ENCODE data around the gene CCDC27.

DNA sequence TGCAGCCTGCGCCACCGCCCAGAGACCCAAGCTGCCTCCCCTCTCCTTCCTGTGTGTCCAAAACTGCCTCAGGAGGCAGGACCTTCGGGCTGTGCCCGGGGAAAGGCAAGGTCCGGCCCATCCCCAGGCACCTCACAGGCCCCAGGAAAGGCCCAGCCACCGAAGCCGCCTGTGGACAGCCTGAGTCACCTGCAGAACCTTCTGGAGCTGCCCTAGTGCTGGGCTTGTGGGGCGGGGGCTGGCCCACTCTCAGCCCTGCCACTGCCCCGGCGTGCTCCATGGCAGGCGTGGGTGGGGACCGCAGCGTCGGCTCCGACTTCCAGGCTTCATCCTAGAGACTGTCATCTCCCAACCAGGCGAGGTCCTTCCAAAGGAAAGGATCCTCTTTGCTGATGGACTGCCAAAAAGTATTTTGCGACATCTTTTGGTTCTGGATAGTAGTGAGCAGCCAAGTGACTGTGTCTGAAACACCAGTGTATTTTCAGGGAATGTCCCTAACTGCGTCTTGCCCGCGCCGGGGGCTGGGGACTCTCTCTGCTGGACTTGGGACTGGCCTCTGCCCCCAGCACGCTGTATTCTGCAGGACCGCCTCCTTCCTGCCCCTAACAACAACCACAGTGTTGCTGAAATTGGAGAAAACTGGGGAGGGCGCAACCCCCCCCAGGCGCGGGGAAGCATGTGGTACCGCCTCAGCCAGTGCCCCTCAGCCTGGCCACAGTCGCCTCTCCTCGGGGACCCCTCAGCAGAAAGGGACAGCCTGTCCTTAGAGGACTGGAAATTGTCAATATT lies 19.0 kb upstream of the CCDC27 start:
- TF ChIP-seq POLR2AphosphoS5 (IDR thresholded peaks at IDR 0.05; ENCODE audit: low read depth) (no peak), SPI1 (IDR thresholded peaks at IDR 0.05; ENCODE audit: borderline replicate concordance, low read depth) (no peak)
- TF ChIP-seq, protein P1, sequence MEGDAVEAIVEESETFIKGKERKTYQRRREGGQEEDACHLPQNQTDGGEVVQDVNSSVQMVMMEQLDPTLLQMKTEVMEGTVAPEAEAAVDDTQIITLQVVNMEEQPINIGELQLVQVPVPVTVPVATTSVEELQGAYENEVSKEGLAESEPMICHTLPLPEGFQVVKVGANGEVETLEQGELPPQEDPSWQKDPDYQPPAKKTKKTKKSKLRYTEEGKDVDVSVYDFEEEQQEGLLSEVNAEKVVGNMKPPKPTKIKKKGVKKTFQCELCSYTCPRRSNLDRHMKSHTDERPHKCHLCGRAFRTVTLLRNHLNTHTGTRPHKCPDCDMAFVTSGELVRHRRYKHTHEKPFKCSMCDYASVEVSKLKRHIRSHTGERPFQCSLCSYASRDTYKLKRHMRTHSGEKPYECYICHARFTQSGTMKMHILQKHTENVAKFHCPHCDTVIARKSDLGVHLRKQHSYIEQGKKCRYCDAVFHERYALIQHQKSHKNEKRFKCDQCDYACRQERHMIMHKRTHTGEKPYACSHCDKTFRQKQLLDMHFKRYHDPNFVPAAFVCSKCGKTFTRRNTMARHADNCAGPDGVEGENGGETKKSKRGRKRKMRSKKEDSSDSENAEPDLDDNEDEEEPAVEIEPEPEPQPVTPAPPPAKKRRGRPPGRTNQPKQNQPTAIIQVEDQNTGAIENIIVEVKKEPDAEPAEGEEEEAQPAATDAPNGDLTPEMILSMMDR (IDR thresholded peaks at IDR 0.05; ENCODE audit: insufficient read depth, low read length) = no peak
- TF ChIP-seq, protein P2, sequence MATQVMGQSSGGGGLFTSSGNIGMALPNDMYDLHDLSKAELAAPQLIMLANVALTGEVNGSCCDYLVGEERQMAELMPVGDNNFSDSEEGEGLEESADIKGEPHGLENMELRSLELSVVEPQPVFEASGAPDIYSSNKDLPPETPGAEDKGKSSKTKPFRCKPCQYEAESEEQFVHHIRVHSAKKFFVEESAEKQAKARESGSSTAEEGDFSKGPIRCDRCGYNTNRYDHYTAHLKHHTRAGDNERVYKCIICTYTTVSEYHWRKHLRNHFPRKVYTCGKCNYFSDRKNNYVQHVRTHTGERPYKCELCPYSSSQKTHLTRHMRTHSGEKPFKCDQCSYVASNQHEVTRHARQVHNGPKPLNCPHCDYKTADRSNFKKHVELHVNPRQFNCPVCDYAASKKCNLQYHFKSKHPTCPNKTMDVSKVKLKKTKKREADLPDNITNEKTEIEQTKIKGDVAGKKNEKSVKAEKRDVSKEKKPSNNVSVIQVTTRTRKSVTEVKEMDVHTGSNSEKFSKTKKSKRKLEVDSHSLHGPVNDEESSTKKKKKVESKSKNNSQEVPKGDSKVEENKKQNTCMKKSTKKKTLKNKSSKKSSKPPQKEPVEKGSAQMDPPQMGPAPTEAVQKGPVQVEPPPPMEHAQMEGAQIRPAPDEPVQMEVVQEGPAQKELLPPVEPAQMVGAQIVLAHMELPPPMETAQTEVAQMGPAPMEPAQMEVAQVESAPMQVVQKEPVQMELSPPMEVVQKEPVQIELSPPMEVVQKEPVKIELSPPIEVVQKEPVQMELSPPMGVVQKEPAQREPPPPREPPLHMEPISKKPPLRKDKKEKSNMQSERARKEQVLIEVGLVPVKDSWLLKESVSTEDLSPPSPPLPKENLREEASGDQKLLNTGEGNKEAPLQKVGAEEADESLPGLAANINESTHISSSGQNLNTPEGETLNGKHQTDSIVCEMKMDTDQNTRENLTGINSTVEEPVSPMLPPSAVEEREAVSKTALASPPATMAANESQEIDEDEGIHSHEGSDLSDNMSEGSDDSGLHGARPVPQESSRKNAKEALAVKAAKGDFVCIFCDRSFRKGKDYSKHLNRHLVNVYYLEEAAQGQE (IDR thresholded peaks at IDR 0.05; ENCODE audit: insufficient replicate concordance, low read depth) = no peak

Data from HL-60 (cell line).